ENCODE data around the gene ZBTB17.

Gene ZBTB17

DNA sequence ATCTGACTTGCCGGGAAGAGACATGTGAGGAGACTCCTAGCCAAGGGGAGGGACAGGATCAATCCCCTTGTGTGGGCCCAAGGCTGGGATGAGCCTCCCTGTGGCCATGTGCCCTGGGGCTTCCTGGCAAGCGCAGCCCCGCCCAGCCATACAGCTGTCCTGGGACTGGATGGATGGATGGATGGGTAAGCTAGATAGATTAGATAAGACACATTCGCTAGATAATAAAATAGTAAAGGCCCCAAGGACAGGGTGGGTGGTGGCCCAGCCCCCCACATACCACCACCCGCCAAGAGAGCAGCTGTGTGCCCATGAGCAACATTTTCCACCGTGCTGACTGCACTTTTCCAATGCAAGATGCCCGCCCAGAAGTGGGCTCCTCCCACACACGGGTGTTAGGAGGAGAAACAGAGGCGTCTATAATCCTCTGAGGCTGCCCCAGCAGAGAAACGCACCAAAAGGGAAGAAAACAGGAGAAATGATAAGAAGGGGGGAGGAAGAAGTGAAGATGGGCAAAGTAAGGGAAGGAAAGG, 25.1 kb downstream of the ZBTB17 start:
- DNase-seq (ENCODE audit: low read depth): no peak
- TF ChIP-seq CTCF (IDR thresholded peaks at IDR 0.05; ENCODE audit: control insufficient read depth, extremely low read depth, insufficient read depth): no peak
- H3K4me3 ChIP-seq (ENCODE audit: low read depth, low read length): no peak overlapping the region

DNA sequence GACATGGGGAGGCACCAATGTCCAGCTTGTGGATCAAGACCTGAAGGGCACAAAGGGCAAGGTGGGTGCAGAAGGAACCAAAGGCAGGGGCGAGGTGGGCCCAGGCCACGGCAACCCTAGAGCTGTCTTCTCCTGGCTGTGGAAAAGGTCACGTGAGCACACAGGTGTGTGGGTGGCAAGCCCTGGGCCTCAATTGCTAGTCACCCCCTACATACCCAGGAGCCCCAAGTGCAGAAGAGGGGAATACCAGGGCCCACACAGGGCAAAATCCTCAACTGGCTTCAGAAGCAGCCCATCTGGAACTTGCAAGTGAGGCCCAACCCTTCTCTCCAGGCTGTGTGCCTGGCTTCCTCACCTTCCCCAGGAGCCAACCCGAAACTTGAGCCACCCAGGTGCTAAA, 25.6 kb downstream of the ZBTB17 start:
- DNase-seq (ENCODE audit: low read depth): no peak
- no peak overlapping the region for H3K4me3 ChIP-seq (ENCODE audit: low read depth, low read length)
- no peak for TF ChIP-seq CTCF (IDR thresholded peaks at IDR 0.05; ENCODE audit: control insufficient read depth, extremely low read depth, insufficient read depth)

DNA sequence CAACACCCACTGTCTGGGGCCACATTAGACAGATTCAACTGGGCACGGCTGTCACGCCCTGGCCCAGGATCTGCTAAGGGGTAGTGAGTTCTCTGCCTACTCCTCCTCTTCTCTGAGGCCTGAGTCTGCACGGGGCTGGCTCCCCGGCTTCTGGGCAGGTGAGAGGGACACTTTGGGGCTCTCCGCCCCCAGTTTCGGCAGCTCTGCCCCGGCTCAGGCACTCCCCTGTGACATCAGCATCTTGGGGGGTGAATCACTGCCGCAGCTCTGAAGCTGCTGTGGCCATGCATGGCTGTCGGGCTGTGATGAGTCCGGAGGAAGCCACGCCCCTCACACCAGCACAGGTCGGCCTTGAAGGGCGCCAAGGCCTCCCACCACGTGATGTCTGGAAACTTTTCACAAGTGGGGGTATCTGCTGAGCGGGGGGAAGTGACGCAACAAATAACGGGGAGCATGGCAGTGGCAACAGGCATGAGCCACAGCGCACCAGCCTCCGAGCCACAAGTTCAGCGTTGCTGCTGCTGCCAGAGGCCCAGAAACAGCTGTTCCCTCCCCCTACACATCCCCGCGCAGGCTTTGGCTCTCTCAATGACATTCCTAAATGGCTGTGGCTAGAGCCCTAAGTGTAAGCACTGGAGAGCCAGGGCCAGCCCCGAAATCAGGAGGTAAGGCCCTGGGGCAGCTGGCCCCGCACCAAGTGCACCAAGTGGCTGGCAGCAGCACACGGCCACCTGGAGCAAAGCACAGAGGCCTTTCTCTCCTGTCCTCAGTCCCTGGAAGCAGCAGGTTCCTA, 26.3 kb downstream of the ZBTB17 start:
- TF ChIP-seq CTCF (IDR thresholded peaks at IDR 0.05; ENCODE audit: control insufficient read depth, extremely low read depth, insufficient read depth): no peak
- DNase-seq (ENCODE audit: low read depth): no peak
- no peak overlapping the region for H3K4me3 ChIP-seq (ENCODE audit: low read depth, low read length)

DNA sequence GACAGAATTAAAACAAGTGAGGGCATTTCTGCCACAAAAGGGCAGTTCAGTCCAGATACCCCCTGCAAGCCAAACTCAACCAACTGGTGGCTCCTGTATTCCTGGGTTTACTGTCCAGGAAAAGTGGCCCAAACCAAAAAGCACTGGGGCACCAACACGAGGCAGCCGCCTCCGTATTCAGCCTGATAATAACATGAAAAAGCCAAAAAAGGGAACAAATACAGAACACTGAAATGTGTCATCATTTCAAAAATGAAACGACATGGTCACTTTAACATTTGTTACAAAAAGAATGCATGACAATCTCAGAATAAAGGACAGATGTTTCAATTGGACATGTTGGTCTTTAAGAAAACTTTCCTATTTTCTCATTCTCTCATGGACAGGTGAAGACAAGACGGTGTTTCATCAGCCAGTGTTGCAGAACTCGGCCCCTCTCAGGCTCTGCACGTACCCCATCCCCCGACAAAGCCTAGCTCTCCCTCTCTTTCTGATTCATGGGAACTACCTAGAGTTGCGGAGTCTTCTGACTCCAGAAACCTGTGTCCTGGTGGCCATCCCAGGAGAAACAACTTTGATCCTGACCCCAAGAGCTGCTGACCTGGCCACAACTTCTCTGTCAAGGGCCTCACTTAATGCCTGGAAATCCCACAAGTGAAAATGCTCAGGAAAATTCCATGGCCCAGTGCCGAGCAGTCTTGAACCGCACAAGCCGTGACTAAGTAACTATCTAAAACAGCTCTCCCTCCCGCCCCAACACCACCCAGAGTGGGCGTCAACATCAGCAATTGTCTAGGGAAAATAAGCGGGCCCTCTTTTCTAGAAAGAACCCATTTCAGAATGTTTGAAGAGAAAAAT, 27.1 kb downstream of the ZBTB17 start:
- no peak for TF ChIP-seq CTCF (IDR thresholded peaks at IDR 0.05; ENCODE audit: control insufficient read depth, extremely low read depth, insufficient read depth)
- DNase-seq (ENCODE audit: low read depth): no peak
- no peak overlapping the region for H3K4me3 ChIP-seq (ENCODE audit: low read depth, low read length)

DNA sequence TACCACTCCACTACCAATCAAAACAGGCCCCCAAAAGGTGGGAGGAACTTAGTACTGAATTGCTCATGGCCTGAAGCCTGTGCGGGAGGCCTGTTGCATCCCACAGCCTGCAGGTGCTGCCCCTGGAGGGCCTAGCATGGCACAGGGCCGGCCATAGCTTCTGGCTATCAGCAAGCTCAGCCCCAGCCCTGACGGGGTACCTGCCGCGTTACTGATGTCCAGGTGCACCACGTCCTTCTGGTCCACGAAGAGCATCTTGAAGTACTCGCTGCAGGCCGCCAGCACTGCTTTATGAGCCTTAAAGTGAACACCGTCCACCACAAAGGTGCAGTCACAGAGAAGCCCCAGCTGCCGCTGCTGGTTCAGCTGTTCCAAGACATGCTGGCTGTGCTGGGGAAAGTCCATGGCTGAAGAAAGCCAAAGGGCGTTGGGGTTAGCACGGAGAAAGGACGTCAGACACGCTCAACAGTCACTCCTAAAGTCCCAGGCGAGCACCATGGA, 27.8 kb downstream of the ZBTB17 start:
- TF ChIP-seq CTCF (IDR thresholded peaks at IDR 0.05; ENCODE audit: control insufficient read depth, extremely low read depth, insufficient read depth): no peak
- H3K4me3 ChIP-seq (ENCODE audit: low read depth, low read length): no peak overlapping the region
- DNase-seq (ENCODE audit: low read depth): no peak

- no peak for DNase-seq (ENCODE audit: low read depth)
These were observed 28.4 kb downstream of the ZBTB17 start for GRCh38 chr1:15947382-15948090.

More at GRCh38 chr1:15947382-15948090, 28.4 kb downstream of the ZBTB17 start:
- no peak overlapping the region for H3K4me3 ChIP-seq (ENCODE audit: low read depth, low read length)
- TF ChIP-seq CTCF (IDR thresholded peaks at IDR 0.05; ENCODE audit: control insufficient read depth, extremely low read depth, insufficient read depth): no peak

Measured in LNCaP clone FGC (cell line).